ENCODE data around the gene MTMR2.

DNA sequence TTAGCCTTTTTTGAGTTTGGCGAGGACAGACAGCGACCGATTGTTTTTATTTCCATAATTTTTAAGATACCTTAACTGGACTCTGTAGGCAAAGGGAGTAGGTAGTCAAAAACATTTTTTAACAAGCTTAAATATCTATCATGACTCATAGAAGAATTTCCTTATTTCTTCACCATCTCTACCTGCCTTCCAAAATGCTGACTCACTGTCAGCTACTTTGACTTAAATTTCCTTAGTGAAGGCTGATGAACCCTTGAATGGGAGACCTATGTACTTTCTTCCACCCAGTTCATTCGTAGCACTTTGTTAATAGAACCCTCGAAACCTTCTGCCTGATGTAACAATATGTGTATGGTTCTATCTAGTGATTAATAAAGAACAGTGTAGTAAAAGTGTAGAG lies 1.1 kb upstream of the MTMR2 start:
- TF ChIP-seq, protein P1, sequence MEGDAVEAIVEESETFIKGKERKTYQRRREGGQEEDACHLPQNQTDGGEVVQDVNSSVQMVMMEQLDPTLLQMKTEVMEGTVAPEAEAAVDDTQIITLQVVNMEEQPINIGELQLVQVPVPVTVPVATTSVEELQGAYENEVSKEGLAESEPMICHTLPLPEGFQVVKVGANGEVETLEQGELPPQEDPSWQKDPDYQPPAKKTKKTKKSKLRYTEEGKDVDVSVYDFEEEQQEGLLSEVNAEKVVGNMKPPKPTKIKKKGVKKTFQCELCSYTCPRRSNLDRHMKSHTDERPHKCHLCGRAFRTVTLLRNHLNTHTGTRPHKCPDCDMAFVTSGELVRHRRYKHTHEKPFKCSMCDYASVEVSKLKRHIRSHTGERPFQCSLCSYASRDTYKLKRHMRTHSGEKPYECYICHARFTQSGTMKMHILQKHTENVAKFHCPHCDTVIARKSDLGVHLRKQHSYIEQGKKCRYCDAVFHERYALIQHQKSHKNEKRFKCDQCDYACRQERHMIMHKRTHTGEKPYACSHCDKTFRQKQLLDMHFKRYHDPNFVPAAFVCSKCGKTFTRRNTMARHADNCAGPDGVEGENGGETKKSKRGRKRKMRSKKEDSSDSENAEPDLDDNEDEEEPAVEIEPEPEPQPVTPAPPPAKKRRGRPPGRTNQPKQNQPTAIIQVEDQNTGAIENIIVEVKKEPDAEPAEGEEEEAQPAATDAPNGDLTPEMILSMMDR (CRISPR knock-in tag; IDR thresholded peaks at IDR 0.05), result no peak
- TF ChIP-seq ZNF496 (CRISPR knock-in tag; IDR thresholded peaks at IDR 0.05; ENCODE audit: insufficient replicate concordance) (no peak), TARDBP (CRISPR knock-in tag; IDR thresholded peaks at IDR 0.05) (no peak), JUN (CRISPR knock-in tag; IDR thresholded peaks at IDR 0.05) (no peak), POLR2A (IDR thresholded peaks at IDR 0.05; ENCODE audit: insufficient read depth in 1 of 2, low read depth in 2 of 2, low read length in 2 of 2) (no peak)

Measured in HepG2 (cell line).